Astrocyte of the cerebellum (primary cell): ENCODE results near the gene DOCK2.

ENCODE experiments used
- DNase-seq: peaks from one replicate; pipeline ENCODE4 v3.0.0-alpha.2; 2011; ENCODE audit warnings: low read depth
- H3K4me3 ChIP-seq: 2 replicates; pipeline ENCODE4 v1.5.1; 2011; ENCODE audit warnings: mild to moderate bottlenecking, low read depth, low read length, moderate library complexity
- CTCF ChIP-seq: IDR thresholded peaks from 2 replicates; pipeline ENCODE4 v1.5.1; 2012; ENCODE audit warnings: low read length, low read depth, moderate library complexity, mild to moderate bottlenecking; ENCODE audit errors: missing control alignments
- in situ Hi-C: cut with HindIII; loops from 2 replicates; pipeline ENCODE4 v1.10.0; 2017; ENCODE audit warnings: low sequenced_read_pairs

DOCK2 gene

GRCh38 chr5:169637085-169637548, at the start of gene DOCK2:
DOCK2 (plus strand) TSS chr5:169637275; CDS start chr5:169637327, 52 bp downstream.
- no peak for DNase-seq
- peak within 1 kb of the TSS; percentile 22 for H3K4me3 ChIP-seq
- TF ChIP-seq CTCF = no peak
- in situ Hi-C loops = loop anchor here (5.0 kb wide), 1 partner anchor 105 kb away; no protein-coding TSS in a partner anchor

GRCh38 chr5:169590602-169591001, 46.5 kb upstream of the DOCK2 start:
- no peak for TF ChIP-seq CTCF

GRCh38 chr5:169591636-169592035, 45.4 kb upstream of the DOCK2 start:
- TF ChIP-seq CTCF = no peak
- peak; percentile 89 for DNase-seq
- H3K4me3 ChIP-seq = no peak overlapping the region
- in situ Hi-C loops = no loop called here

More at GRCh38 chr5:169590602-169591001, 46.5 kb upstream of the DOCK2 start:
- H3K4me3 ChIP-seq = no peak overlapping the region
- in situ Hi-C loops = no loop called here
- no peak for DNase-seq

- DNase-seq = no peak
- in situ Hi-C loops = no loop called here
- no peak for TF ChIP-seq CTCF
Measured at GRCh38 chr5:169592937-169593650, 44.0 kb upstream of the DOCK2 start.

GRCh38 chr5:169595172-169595820, 41.8 kb upstream of the DOCK2 start:
- no peak for DNase-seq

More at GRCh38 chr5:169592937-169593650, 44.0 kb upstream of the DOCK2 start:
- H3K4me3 ChIP-seq = no peak overlapping the region

GRCh38 chr5:169599451-169599850, 37.6 kb upstream of the DOCK2 start:
- in situ Hi-C loops = no loop called here
- TF ChIP-seq CTCF = peak; percentile 9
- DNase-seq = peak; percentile 49
- no peak overlapping the region for H3K4me3 ChIP-seq

More at GRCh38 chr5:169595172-169595820, 41.8 kb upstream of the DOCK2 start:
- in situ Hi-C loops = no loop called here
- H3K4me3 ChIP-seq = no peak overlapping the region
- no peak for TF ChIP-seq CTCF
